ENCODE measurements around the gene MEPE. TPM values are rescaled to one million over a fixed set of nuclear protein-coding genes. Genes with fewer than 3 reads are reported as not detected.

Gene MEPE
- total and polyA plus RNA-seq, 2 of the 8 experiments (the other 6 are each of a cell fraction or from before 2014, with no cell fraction given) = not detected

GRCh38 chr4:87835197-87835596, 2.4 kb downstream of the MEPE start:
- peak overlapping the region; percentile 43; the same call in 1 of the 2 replicates for H2AFZ ChIP-seq (ENCODE audit: low read length)
- no peak overlapping the region for H2BK15ac ChIP-seq (ENCODE audit: low read length)

More at GRCh38 chr4:87835197-87835596, 2.4 kb downstream of the MEPE start:
- TF ChIP-seq TEAD4 (IDR thresholded peaks at IDR 0.05; ENCODE audit: low read depth, low read length) (no peak), PHF8 (conservative IDR thresholded peaks at IDR 0.05; ENCODE audit: low read depth, low read length) (no peak), EZH2 (IDR thresholded peaks at IDR 0.05; ENCODE audit: low read depth, low read length, severe bottlenecking) (no peak), TBP (IDR thresholded peaks at IDR 0.05; ENCODE audit: low read depth, low read length) (no peak), SIN3A (conservative IDR thresholded peaks at IDR 0.05 in 1 of 2, IDR thresholded peaks at IDR 0.05 in 1 of 2; ENCODE audit: low read depth in 1 of 2, low read length in 2 of 2) (no peak), EGR1 (IDR thresholded peaks at IDR 0.05; ENCODE audit: borderline replicate concordance, low read depth, low read length) (no peak), KDM5A (IDR thresholded peaks at IDR 0.05; ENCODE audit: low read length) (no peak), BRCA1 (IDR thresholded peaks at IDR 0.05; ENCODE audit: low read depth, low read length) (no peak), GABPA (IDR thresholded peaks at IDR 0.05; ENCODE audit: borderline replicate concordance, insufficient read depth, low read length) (no peak), CHD1 (IDR thresholded peaks at IDR 0.05; ENCODE audit: low read depth, low read length) (no peak), CEBPB (IDR thresholded peaks at IDR 0.05; ENCODE audit: low read depth, low read length) (no peak), JUND (IDR thresholded peaks at IDR 0.05; ENCODE audit: low read length) (no peak), ZNF274 (IDR thresholded peaks at IDR 0.05; ENCODE audit: borderline replicate concordance, extremely low read depth, low read length) (no peak), MAX (IDR thresholded peaks at IDR 0.05) (no peak), SP1 (IDR thresholded peaks at IDR 0.05; ENCODE audit: low read depth, low read length) (no peak)
- WGBS, 2 experiments (ENCODE audit: extremely low coverage in 1 of 2, insufficient coverage in 1 of 2, insufficient read length in 1 of 2, insufficient replicate concordance in 2 of 2, low coverage in 1 of 2, low lambda C conversion rate in 2 of 2, missing lambda C conversion rate in 1 of 2) = 71% methylated on average over 2 of the region's 2 CpGs; no CpG with 5 or more reads in 1 of the 2 experiments
- no peak overlapping the region for H3K14ac ChIP-seq (ENCODE audit: insufficient read length)
- no peak overlapping the region for H4K5ac ChIP-seq (ENCODE audit: insufficient read length, low read depth, low read length)
- H4K91ac ChIP-seq (replicated peaks; ENCODE audit: insufficient read length, low read length) = no peak overlapping the region
- H3K9ac ChIP-seq (replicated peaks in 1 of 4; ENCODE audit: extremely low read depth in 1 of 4, low read depth in 3 of 4, low read length in 3 of 4) = no peak overlapping the region
- no peak overlapping the region for H3K4ac ChIP-seq (replicated peaks; ENCODE audit: insufficient read length, low read depth, low read length)
- no peak overlapping the region for H3K23ac ChIP-seq (ENCODE audit: insufficient read length)
- H3K4me3 ChIP-seq (ENCODE audit: extremely low read depth in 1 of 4, insufficient read depth in 2 of 4, low read depth in 3 of 4, low read length in 4 of 4) = no peak overlapping the region
- peaks cover 0 to 10% (median 4%) of the 10 kb centered on the region in 4 experiments; a peak in 5 of 7 replicates for H3K4me1 ChIP-seq (replicated peaks in 1 of 4; ENCODE audit: control insufficient read depth in 3 of 4, insufficient read depth in 4 of 4, low read length in 3 of 4)
- H3K4me2 ChIP-seq (ENCODE audit: insufficient read depth in 1 of 2, low read depth in 2 of 2, low read length in 2 of 2) = no peak overlapping the region
- no peak overlapping the region for H2BK20ac ChIP-seq (ENCODE audit: low read length)
- no peaks in the 10 kb centered on the region for H3K23me2 ChIP-seq (ENCODE audit: low read depth, low read length)
- H2BK12ac ChIP-seq (ENCODE audit: low read depth, low read length) = no peak overlapping the region
- no peak overlapping the region for H3K18ac ChIP-seq (ENCODE audit: extremely low read depth, low read length)
- no peaks in the 10 kb centered on the region for H3K27me3 ChIP-seq (replicated peaks in 1 of 4; ENCODE audit: control insufficient read depth in 3 of 4, extremely low read depth in 1 of 4, insufficient read depth in 3 of 4, low read length in 3 of 4)
- 0 out of 2 replicates have a peak overlapping the region, but pooled peaks have one; percentile 3 for H2BK5ac ChIP-seq (ENCODE audit: low read depth, low read length)
- ChIA-PET POLR2A (ENCODE audit: partially characterized antibody) (interaction anchor here (1.1 kb wide), 1 partner anchor 155 kb away, joined by 3 read pairs; no protein-coding TSS in a partner anchor), CTCF (ENCODE audit: partially characterized antibody) (interaction anchor here (0.8 to 7.0 kb wide), 8 partner anchors 8 to 157 kb away, joined by 3 to 109 read pairs (median 4); no protein-coding TSS in a partner anchor)
- H3K27ac ChIP-seq (ENCODE audit: low read depth, low read length) = no peak overlapping the region
- H2AK5ac ChIP-seq (ENCODE audit: low read depth, low read length) = 0 out of 2 replicates have a peak overlapping the region, but pooled peaks have one; percentile 0
- H3K36me3 ChIP-seq (ENCODE audit: control insufficient read depth in 2 of 4, insufficient read depth in 4 of 4, low read length in 3 of 4) = no peaks in the 10 kb centered on the region
- H3K79me1 ChIP-seq (ENCODE audit: low read depth, low read length) = no peaks in the 10 kb centered on the region
- H4K8ac ChIP-seq (ENCODE audit: extremely low read depth, insufficient read depth, low read length) = no peak overlapping the region
- no peaks in the 10 kb centered on the region for H3K9me3 ChIP-seq (ENCODE audit: insufficient read depth in 2 of 2, low read depth in 1 of 2, low read length in 1 of 2)
- DNase-seq (ENCODE audit: low read depth in 1 of 2, low spot score in 2 of 2) = no peak
- no peak overlapping the region for H3K56ac ChIP-seq (replicated peaks; ENCODE audit: insufficient read length, low read depth, low read length)
- no peaks in the 10 kb centered on the region for H4K20me1 ChIP-seq (replicated peaks in 1 of 2; ENCODE audit: control insufficient read depth in 1 of 2, insufficient read depth in 2 of 2, low read length in 2 of 2)
- FAIRE-seq = no peak
- H2BK120ac ChIP-seq (replicated peaks; ENCODE audit: low read depth, low read length) = no peak overlapping the region
- H3K79me2 ChIP-seq (ENCODE audit: control insufficient read depth in 1 of 2, insufficient read depth in 2 of 2, low read length in 2 of 2) = no peaks in the 10 kb centered on the region
